Stimulated activated CD4-positive, alpha-beta T cell treated with anti-CD3 and anti-CD28 coated beads, TNF-alpha, amount 100 ng/mL, for 24 hours (primary cell): ENCODE data around the gene MIGA1.
"Not testable (repeated sequence)": the region's sequence is repeated elsewhere in the genome, so short reads cannot be mapped to it uniquely, and the experiment has no call there.

ENCODE experiments used
- DNase-seq, 3 experiments: peaks; one replicate each; pipeline ENCODE4 v3.0.0-alpha.2; 2020; ENCODE audit warnings: low read depth in 3 of 3

MIGA1 gene

GRCh38 chr1:77802026-77802425, 22.6 kb downstream of the MIGA1 start:
- no peak for DNase-seq

- no peak for DNase-seq
Measured at GRCh38 chr1:77803371-77803770, 23.9 kb downstream of the MIGA1 start.

- not testable (repeated sequence) for DNase-seq
Measured at GRCh38 chr1:77809787-77810462, 30.5 kb downstream of the MIGA1 start.

- DNase-seq = not testable (repeated sequence)
Measured at GRCh38 chr1:77811589-77811988, 32.1 kb downstream of the MIGA1 start.

- no peak for DNase-seq
Measured at GRCh38 chr1:77817368-77818209, 38.1 kb downstream of the MIGA1 start.

- no peak for DNase-seq
Measured at GRCh38 chr1:77820121-77820520, 40.7 kb downstream of the MIGA1 start.

- no peak for DNase-seq
Measured at GRCh38 chr1:77824079-77824478, 44.6 kb downstream of the MIGA1 start.

- no peak for DNase-seq
Measured at GRCh38 chr1:77824694-77825093, 45.2 kb downstream of the MIGA1 start.

GRCh38 chr1:77825131-77825709, 45.8 kb downstream of the MIGA1 start:
- no peak for DNase-seq

- not testable (repeated sequence) for DNase-seq
Measured at GRCh38 chr1:77826851-77827250, 47.4 kb downstream of the MIGA1 start.

GRCh38 chr1:77828098-77828497, 48.6 kb downstream of the MIGA1 start:
- no peak for DNase-seq

GRCh38 chr1:77829851-77830250, 50.4 kb downstream of the MIGA1 start:
- DNase-seq = no peak

GRCh38 chr1:77830946-77831345, 51.5 kb downstream of the MIGA1 start:
- DNase-seq = no peak

GRCh38 chr1:77831566-77831965, 52.1 kb downstream of the MIGA1 start:
- no peak for DNase-seq

GRCh38 chr1:77831976-77832711, 52.7 kb downstream of the MIGA1 start:
- no peak for DNase-seq

- no peak for DNase-seq
Measured at GRCh38 chr1:77832901-77833300, 53.5 kb downstream of the MIGA1 start.

GRCh38 chr1:77833521-77834100, 54.2 kb downstream of the MIGA1 start:
- DNase-seq = no peak

- DNase-seq = no peak
Measured at GRCh38 chr1:77834771-77835334, 55.4 kb downstream of the MIGA1 start.

- DNase-seq = no peak
Measured at GRCh38 chr1:77841574-77841973, 62.1 kb downstream of the MIGA1 start.

- DNase-seq = no peak
Measured at GRCh38 chr1:77845951-77846350, 66.5 kb downstream of the MIGA1 start.

- no peak for DNase-seq
Measured at GRCh38 chr1:77846966-77847365, 67.5 kb downstream of the MIGA1 start.
